HG03103 (cell line): ENCODE data around the gene EDIL3.

Experiments used
- ATAC-seq: cut with Tn5 transposase; IDR thresholded peaks from one replicate; pipeline ENCODE4 v1.9.1; 2021; ENCODE audit warnings: low read depth; ENCODE audit not compliant: unreplicated experiment

EDIL3 gene, protein sequence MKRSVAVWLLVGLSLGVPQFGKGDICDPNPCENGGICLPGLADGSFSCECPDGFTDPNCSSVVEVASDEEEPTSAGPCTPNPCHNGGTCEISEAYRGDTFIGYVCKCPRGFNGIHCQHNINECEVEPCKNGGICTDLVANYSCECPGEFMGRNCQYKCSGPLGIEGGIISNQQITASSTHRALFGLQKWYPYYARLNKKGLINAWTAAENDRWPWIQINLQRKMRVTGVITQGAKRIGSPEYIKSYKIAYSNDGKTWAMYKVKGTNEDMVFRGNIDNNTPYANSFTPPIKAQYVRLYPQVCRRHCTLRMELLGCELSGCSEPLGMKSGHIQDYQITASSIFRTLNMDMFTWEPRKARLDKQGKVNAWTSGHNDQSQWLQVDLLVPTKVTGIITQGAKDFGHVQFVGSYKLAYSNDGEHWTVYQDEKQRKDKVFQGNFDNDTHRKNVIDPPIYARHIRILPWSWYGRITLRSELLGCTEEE

DNA sequence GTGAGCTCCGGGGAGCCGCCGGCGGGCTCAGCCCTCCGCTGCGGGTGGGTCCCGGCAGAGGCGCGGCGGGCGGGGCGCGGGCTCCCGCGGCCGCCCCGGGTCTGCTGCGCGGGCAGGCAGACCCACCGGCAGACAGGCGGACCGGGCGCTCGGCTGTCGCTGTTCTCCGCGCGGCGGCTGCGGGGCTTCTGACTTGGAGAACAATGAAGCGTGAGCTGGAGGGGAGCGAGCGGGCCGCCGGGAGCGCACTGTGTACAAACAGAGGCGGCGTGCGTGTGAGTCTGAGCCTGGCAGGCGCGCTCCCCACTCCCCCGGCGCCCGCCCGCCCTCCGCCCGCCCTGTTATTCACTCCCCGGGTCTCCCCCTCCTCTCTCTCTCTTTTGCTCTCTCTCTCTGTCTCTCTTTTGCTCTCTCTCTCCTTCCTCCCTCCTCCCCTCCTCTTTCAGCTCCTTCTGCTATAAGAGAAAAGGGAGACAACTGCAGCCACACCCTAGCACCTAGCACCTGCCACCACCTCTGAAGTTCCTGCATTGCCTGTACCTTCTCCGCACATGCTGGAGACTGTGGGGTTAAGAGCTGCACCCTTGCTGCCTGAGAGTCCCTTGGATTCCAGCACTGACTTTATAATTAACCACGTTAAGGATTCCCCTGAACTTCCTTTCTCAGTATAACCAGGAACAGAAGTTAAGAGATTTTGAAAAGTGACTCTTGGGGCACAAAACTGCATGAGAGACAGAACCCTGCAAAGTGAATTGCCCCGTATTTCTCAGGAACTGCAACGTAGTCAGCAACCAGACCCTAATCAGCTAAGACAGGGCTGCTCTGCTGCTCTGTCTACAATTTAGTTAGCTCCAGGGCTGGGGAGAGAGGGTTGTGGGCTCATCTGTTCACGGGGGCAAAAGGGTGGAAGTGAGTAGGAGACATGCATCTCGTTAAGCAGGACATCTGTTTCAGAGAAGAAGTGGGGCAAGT lies at the start of gene EDIL3:
EDIL3 (minus strand) TSS at position 277 of the 972 bp plus-strand sequence. CDS start 506 bp downstream, outside the sequence.
- ATAC-seq = no peak

DNA sequence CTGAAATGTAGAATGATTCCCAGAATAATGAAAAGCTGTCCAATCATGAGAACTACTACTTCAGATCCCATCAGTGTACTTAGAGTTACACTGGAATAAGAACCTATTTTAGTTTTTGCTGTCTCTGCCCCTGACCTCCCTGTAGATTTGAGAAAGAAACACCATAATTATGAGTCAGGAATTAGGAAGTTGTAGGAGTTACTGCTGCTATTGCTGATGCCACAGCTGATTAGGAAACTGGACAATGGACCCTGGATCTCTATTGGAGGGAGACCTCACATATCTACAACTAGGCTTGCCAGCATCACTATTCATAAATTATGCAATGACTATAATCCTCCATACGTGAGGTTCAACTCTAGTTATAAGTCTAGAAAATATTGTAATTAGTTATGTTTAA lies 48.8 kb upstream of the EDIL3 start:
- ATAC-seq = no peak

DNA sequence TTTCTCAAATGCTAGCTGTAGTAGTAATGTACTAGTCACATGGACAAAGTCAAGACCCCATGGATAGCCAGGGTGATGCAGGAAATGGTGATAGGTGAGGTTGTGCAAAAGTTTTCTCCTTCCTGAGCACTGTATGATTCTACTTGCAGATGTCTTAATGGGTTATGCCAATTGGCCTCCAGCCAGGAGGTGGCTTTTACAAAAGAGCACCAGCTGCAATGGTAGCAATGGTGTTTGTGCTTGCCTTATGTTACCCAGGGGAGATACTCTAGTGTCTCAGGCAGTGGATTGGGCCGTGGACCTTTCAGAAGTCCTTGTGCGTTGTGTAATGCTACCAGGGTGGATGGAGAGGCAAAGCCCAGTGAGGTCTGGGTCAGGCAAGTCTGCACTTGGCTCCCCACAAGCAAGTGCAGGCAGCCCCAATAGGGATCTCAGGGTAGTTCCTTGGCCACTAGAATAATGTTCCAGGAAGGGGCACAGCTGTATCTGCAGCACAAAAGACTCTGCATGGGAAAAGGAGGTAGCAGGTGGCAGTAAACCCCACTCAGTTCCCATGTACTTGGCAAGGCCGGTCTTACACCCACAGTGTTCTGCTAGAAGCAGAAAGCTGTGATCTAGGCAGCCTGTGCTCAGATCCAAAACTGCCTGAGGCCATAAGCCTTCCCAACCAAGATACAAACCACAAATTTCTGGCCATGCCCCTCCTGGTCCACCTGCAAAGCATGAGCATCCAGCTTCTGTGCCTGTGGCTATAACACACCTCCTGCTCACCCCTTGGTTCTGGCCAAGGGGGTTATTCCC lies 46.4 kb upstream of the EDIL3 start:
- ATAC-seq = no peak

DNA sequence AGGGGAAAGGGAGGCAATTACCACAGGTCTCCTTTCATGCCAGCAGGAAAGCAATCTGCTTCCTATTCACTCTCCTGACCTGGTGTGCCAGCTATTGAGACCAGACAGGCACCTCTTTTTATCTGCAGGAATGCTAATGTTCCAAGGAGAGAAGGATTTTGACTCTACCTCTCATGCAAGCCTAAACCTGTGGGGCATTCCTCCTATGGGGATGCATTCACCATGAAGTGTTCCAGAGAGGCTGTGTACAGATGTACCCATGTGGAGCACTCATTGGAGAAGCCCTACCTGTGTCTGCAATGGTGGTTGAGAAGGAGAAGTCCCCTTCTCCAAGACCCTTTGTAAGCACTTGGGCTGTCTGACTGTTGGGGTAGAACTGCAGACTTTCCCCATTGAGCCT lies 45.4 kb upstream of the EDIL3 start:
- no peak for ATAC-seq

- no peak for ATAC-seq
Measured at GRCh38 chr5:84425365-84425881, 40.7 kb upstream of the EDIL3 start.

DNA sequence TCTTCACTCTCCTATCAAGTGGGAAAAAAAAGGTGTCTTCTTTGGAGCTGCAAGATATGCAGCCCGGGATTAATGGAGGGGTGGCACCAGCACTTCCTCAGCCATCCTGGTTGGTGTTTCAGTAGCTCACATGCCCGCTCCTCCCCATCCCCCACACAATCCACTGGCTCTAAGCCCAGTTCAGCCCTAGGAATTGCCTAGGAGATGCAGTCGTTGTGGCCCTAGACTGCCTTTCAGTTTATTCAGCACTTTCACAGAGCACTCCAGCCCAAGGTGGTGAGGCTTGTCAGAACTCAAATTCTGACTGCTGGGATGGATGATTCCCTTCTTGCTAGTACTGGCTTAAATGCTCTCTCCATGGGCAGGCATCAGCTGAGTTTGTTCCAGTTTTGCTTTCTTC lies 35.1 kb upstream of the EDIL3 start:
- ATAC-seq = no peak

GRCh38 chr5:84411832-84412605 lies 27.3 kb upstream of the EDIL3 start:
- ATAC-seq = no peak

GRCh38 chr5:84406111-84406510 lies 21.4 kb upstream of the EDIL3 start:
- no peak for ATAC-seq

DNA sequence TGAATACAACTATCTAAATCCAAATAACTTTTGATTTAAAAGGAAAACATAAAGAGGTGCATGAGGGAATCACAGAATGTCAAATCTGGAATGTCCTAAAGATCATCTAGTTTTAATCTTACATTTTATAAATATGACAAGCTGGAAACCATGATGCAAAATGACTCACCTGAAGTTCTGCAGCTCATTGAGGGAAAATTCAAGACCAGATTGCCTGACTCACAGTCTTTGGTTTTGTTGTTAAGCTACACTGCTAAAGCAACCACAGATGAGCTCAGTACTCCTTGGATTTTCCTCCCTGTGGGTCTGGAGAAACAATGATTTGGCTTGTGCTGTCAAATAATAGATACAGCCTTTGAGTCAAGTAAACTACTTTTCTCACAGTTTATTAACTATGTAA lies 19.1 kb upstream of the EDIL3 start:
- no peak for ATAC-seq

GRCh38 chr5:84397385-84397784 lies 12.7 kb upstream of the EDIL3 start:
- no peak for ATAC-seq

GRCh38 chr5:84393969-84394368 lies 9.3 kb upstream of the EDIL3 start:
- ATAC-seq = no peak

DNA sequence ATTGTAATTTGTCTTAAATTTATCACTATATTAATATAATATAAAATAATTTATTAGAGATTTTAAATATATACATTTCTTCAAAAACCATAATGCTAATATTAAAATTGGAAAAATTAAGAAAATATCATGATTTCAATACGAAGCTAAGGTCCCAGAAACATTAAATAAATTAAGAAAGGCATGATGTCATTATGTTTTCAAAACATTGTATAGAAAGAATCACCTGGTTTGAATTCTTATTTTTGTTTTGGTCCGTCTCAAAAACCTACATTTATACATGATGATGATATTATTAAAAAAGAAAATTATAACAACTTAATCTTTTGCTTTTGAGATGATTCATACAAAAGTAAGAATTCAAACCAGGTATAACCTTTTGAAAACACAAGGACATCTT lies 8.2 kb upstream of the EDIL3 start:
- no peak for ATAC-seq

GRCh38 chr5:84385705-84386104 lies 1.0 kb upstream of the EDIL3 start:
- ATAC-seq = no peak

DNA sequence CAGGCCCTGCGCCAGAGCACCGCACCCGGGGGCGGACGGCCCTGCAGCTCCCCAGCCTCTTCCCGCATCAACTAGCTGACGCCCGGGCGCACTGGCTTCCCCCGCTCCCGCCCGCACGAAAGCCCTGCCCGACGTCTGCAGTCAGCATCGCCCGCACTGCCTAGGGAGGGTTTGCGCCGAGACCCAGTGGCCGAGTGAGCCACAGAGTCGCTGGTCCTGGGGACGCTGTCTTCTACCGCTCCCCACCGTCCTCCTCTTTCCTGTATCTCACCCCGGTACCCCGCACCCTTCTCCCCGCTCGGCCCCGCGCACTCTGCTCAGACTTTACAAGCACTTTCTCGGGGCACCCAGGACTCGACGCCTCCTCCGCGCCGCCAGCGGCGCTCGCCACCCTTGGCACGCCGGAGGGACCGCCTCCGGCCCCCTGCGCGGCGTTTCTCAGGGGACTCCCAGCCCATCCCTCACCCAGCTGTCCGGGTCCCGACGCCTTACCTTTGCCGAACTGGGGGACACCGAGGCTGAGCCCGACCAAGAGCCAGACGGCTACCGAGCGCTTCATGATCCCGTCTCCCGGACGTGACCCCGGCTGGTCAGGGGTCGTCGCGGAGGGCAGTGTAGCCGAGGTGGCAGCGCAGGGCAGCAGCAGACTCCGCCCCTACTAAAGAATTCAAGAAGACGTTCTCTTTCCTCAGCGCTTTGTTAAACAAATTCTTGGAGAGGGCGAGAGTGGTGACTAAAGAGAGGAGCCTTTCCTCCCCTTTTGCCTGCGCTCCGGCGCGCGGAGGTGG lies 670 bp downstream of the EDIL3 start:
- no peak for ATAC-seq

DNA sequence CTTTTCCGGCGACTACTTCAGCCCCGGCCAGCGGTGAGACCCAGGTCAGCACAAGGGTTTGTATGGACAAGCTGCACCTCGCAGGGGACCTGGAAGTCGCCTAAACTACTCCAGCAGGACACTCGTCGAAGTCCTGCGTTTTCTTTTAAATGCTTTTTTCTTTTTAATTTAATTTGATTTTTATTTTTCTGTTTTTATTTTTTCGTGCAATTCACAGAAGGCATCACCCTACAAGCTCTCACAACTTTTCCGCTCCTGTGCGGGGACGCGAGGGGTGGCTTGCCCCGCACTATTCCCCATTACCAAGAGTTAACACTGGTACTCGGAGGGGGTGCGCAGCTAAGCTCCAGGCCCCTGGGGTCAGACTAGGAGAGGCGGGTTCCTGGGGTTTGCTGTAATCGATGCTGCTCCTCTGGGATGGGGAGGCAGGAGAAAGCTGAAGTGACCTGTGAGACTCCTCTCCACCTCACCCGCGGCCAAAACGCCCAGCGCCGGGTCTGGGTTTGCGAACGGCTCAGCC lies 1.3 kb downstream of the EDIL3 start:
- ATAC-seq = no peak

DNA sequence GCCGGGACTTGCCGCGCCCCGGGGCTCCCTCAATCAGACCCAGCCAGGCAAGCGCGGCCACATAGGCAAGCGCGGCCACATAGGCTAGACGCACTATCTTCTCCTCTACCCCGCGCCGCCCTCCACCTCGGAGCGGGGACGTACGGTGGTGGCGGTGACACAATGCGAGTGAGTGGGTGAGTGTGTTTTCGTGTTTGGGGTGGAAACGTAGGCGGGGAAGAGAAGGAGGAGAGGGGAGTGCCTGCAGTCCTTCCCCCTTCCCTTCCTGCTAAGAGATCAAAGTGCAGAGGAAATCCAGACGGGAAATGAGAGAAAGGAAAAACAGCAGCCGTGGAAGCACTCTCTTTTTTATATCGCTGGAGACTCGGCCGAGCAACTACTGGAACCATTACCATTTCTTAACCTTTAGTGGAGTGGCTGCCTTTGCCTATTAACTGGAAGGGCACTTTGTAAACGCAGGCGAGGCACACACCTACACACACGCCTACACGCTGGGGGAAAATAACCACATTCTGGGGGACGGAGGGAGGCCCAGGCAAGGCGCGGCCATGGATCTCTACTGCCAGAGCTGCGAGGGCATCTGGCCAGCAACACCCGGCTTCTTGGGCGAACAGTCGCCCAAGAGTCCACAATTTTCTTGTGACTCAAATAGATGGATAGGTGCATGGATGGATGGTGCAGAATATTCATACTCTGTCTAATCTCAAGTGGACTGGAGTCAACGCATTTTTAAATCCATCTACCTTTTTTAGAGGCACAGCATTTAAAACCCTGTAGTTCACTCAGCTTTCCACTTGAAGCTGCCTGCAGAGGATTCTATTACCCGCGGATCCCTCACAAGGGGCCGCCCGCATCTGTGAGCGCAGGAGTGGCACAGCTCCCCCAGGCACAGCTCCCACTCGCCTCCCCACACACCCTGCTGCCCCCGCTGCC lies 2.1 kb downstream of the EDIL3 start:
- no peak for ATAC-seq

DNA sequence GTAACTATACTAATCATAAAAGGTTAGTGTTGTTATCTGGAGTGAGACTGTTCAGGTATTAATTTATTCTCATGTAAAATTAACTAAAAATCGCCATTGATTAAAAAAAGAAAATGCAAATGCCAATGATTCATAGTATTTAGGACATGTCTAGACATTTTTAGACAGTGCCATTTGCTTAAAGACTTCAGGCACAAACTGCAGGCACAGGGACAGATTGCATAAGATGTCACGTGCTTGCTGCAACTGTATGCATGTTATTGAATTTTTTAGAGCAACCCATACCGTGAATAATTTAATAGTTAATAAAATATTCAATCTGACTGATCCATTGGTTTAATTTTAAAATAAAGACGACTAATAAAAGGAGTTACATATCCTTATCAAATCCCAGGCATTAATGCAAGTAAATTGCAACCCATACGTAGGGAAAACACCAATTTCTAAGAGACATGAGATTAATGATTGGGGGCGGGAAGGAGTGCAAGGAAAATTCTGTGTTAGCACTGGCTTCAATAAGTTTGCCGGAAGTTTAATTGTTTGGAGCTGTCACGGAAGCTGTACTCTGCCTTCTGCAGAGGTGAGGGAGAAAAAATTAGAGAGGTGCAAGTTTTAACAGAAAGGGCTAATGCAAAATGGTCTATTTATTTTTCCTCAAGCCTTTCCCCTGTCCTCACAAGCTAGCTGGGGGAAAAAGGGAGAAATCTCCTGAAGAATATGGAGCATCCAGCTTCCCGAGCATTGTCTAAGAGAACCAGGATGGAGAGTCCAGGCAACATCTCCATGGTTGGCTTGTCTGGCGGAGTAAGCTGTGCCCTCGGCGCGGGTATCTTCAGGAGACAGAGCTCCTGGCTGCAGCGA lies 2.9 kb downstream of the EDIL3 start:
- ATAC-seq = no peak
